Muscle of leg (tissue), 11 donors: ENCODE data around the gene WRAP73. TPM values are rescaled to one million over a fixed set of nuclear protein-coding genes. Genes with fewer than 3 reads are reported as not detected.

ENCODE experiments used
- DNase-seq: peaks from one replicate; pipeline ENCODE4 v3.0.0; 2013
- H3K27ac ChIP-seq: one replicate; pipeline ENCODE4 v1.5.1; 2013; ENCODE audit warnings: mild to moderate bottlenecking, low read length, control low read depth
- H3K27me3 ChIP-seq: one replicate; pipeline ENCODE4 v1.6.1; 2013; ENCODE audit warnings: low read length; ENCODE audit not compliant: control insufficient read depth, insufficient read depth
- H3K36me3 ChIP-seq: one replicate; pipeline ENCODE4 v1.6.1; 2013; ENCODE audit warnings: low read length; ENCODE audit not compliant: control insufficient read depth, insufficient read depth
- H3K4me1 ChIP-seq: one replicate; pipeline ENCODE4 v1.6.1; 2013; ENCODE audit warnings: low read length; ENCODE audit not compliant: control insufficient read depth, insufficient read depth
- H3K4me3 ChIP-seq: one replicate; pipeline ENCODE4 v1.5.1; 2013; ENCODE audit warnings: low read length, control low read depth
- H3K9me3 ChIP-seq: replicated peaks from 2 replicates; pipeline ENCODE4 v1.6.1; 2013; ENCODE audit warnings: low read depth, low read length; ENCODE audit not compliant: control insufficient read depth
- WGBS: methylation state at CpG from one replicate; pipeline ENCODE4 v1.1.5; 2013; ENCODE audit warnings: missing lambda C conversion rate; ENCODE audit not compliant: insufficient coverage; 5-methylcytosine and 5-hydroxymethylcytosine counted together
- polyA plus RNA-seq, 8 donors: library from polyadenylated mRNA; unstranded; fragments of 120-200 nt; gene quantifications; one replicate each; pipeline versions ENCODE4 v1.2.1 to v1.2.3, GENCODE V29; 2013; ENCODE audit warnings: inconsistent platforms in 1 of 8, low replicate concordance in 1 of 8; ENCODE audit not compliant: insufficient read length in 8 of 8, insufficient read depth in 1 of 8
- total RNA-seq: library from RNA; stranded (reverse); fragments of 120-200 nt; gene quantifications from one replicate; pipeline ENCODE4 v1.2.4, GENCODE V29; 2013

Gene WRAP73
- total and polyA plus RNA-seq, 9 donors, result 8.5 to 13.4 (median 11.6) TPM

DNA sequence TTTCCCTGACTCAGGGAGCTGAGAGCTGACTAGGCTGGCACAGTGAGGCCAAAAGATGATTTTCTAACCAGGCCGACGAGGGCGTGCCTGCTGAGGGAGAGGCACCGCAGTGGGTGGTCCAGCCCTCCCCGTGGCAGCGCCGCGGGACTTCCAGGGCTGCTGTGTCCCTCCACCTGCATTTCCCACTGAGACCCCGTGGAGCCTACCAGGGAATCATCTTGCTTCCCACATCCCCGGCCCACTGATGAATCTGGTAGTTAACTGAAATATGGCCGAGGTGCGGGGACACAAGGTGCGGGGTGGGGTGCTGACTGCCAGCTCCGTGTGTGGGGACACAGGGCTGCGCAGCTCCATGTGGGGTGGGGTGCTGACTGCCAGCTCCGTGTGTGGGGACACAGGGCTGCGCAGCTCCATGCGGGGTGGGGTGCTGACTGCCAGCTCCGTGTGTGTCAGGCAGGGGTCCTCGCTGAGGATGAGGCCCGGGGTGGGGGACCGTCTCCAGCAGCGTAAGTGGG is 10.4 kb downstream of the WRAP73 start:
- no peaks in the 10 kb centered on the region for H3K27me3 ChIP-seq

DNA sequence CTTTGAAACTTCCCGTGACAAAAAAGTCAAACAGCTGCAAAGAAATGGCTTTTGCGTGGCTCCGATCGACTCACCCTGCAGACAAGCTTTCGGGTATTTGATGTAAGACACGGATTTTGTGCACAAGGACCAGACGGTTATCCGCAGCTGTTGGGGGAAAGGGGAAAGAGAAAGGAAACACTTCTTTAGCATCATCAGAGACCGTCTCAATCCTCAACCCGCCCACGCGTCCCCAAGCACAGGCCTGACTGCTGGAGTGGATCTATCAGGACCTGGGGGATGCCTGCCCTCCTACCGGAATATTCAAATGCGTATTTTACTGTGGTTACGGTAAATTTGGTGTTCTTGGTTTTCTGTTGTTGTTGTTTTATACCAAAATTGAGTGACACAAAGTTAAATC is 11.2 kb downstream of the WRAP73 start:
- DNase-seq, result no peak
- Histone ChIP-seq H3K4me3 (no peak overlapping the region), H3K27ac (no peak overlapping the region), H3K4me1 (peaks cover 2% of the 10 kb centered on the region), H3K36me3 (peaks cover 58% of the 10 kb centered on the region), H3K9me3 (no peaks in the 10 kb centered on the region), H3K27me3 (no peaks in the 10 kb centered on the region)
- 58% methylated on average over 4 of the region's 15 CpGs for WGBS

More for the DNA sequence above, 10.4 kb downstream of the WRAP73 start:
- Histone ChIP-seq H3K4me3 (no peak overlapping the region), H3K36me3 (peaks cover 54% of the 10 kb centered on the region), H3K9me3 (no peaks in the 10 kb centered on the region), H3K27ac (no peak overlapping the region), H3K4me1 (no peaks in the 10 kb centered on the region)
- WGBS, result 88% methylated on average over 19 of the region's 23 CpGs
- DNase-seq, result no peak

DNA sequence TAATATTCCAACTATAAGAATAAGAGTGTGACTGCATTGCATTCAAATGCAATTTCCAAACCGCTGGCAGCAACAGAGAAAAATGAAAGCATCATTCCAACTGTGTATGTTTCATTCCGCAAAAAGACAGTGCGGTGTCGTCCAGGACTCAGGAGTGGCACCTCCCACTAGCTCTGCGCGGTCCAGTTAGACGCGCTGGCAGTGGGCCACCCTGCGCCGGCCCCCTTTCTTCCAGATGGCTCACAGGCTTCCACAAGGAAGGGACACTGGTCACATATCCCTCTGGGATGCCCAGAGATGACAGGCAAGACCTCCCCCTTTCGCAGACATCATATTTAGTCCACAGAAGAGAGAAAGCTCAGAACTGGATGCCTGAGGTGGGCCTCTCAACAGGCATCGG is 11.9 kb downstream of the WRAP73 start:
- WGBS, result 88% methylated on average over 12 of the region's 12 CpGs
- Histone ChIP-seq H3K27ac (no peak overlapping the region), H3K36me3 (peaks cover 59% of the 10 kb centered on the region), H3K4me3 (no peak overlapping the region), H3K4me1 (peaks cover 8% of the 10 kb centered on the region), H3K27me3 (no peaks in the 10 kb centered on the region), H3K9me3 (no peaks in the 10 kb centered on the region)
- DNase-seq, result no peak

DNA sequence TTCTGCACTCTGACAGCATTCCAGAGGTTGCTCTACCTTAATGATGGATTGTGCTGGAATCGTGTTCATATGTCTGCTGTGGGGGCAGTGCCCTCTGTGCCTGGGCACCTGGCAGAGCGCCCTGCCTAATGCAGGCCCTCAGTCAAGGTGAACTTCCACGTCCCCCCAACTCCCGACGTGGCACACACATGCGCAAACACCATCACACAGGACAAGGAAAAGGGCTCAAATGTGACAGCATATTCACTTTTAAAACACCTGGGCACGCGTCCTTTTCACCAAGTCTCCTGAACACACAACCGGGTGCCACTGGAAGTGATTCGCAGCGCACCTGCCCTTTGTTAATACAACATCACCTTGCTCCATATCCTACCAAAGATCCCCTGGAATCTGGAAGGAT is 13.4 kb downstream of the WRAP73 start:
- 97% methylated on average over 11 of the region's 11 CpGs for WGBS
- Histone ChIP-seq H3K4me3 (no peak overlapping the region), H3K27ac (no peak overlapping the region), H3K9me3 (no peaks in the 10 kb centered on the region), H3K36me3 (peaks cover 69% of the 10 kb centered on the region), H3K4me1 (peaks cover 8% of the 10 kb centered on the region), H3K27me3 (no peaks in the 10 kb centered on the region)
- no peak for DNase-seq

DNA sequence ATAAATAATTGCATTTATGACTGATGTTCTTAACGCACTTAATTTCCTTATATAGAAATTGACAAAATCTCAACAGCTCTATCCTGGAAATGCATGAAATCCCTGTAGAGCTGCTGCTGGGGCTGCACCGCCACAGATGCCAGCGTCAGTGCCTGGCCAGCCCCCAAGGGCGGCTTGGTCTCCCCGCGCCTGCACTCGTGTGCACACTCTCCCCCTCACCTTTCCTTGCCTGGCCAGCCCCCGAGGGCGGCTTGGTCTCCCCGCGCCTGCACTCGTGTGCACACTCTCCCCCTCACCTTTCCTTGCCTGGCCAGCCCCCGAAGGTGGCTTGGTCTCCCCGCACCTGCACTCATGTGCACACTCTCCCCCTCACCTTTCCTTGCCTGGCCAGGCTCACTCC is 13.8 kb downstream of the WRAP73 start:
- Histone ChIP-seq H3K4me1 (peaks cover 8% of the 10 kb centered on the region), H3K4me3 (no peak overlapping the region), H3K36me3 (peaks cover 69% of the 10 kb centered on the region), H3K27ac (no peak overlapping the region), H3K27me3 (no peaks in the 10 kb centered on the region), H3K9me3 (no peaks in the 10 kb centered on the region)
- DNase-seq, result no peak
- 93% methylated on average over 11 of the region's 14 CpGs for WGBS

DNA sequence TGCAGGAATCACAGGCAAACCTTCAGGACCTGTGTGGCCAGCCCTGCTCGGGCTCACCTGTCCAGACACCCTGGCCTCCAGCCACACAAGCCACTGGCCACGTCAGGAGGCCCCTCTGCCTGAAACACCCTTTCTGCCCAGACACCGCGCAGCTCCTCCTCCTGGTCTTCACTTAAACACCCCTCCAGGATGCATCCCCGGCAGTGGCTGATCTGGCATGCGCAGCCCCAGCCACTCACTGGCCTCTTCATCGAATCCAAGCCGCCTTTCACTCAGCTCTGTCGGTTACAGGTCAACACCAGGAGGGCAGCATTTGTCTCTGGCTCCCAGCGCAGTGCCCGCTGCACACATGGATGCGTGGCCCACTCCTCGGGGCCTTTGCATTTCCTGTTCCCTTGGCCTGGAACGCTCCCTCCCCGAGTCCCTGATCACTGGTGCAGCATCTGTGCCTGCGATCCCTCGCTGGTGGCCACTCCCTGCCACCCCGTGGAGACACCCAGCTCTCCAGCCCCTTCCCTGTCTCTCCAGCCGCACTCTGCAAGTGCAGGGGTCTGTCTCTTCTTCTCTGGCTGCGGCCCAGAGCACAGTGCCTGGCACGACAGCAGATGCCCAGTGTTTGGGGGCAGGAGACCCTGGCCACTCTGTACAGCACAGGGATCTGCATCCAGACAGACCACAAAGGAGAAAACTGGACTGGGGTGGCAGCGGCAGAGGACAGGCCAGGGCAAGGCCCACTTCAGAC is 15.7 kb downstream of the WRAP73 start:
- Histone ChIP-seq H3K36me3 (peaks cover 84% of the 10 kb centered on the region), H3K27me3 (no peaks in the 10 kb centered on the region), H3K4me3 (no peak overlapping the region), H3K9me3 (no peaks in the 10 kb centered on the region), H3K4me1 (peaks cover 8% of the 10 kb centered on the region), H3K27ac (no peak overlapping the region)
- WGBS, result 92% methylated on average over 22 of the region's 22 CpGs
- no peak for DNase-seq

DNA sequence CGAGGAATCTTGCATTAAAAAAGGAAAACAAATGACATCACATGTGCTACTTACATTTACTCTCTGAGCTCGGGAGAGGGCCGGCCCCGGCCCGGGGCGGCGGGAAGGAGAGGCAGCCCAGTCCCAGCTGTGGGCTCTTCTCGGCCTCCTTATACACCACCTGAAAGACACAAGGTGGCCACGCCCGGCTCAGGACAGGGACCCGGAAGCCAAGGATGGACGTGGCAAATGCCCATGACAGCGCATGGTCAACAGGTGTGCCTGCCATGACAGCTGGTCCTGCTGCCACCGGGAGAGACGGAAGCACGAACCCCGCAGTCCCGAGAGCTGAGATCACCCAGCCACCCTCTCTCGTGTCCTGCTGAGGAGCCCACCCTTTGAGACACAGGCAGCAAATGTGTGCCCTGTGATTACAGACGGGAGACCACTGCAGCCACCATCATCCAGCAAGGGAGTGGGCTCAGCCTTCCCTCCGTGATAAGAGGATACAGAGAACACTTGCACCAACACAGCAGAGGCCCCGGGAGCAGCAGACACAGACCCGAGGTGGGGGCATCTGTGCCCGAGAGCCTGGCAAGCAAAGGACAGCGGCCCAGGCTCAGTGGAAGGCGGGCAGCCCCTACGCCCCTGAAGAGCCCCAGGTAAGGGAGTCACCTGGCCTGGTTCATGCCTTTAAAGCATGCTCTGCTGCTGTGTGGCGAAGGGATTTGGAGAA is 16.4 kb downstream of the WRAP73 start:
- H3K9me3 ChIP-seq, result no peaks in the 10 kb centered on the region
- peaks cover 8% of the 10 kb centered on the region for H3K4me1 ChIP-seq
- no peak overlapping the region for H3K4me3 ChIP-seq
- 87% methylated on average over 27 of the region's 28 CpGs for WGBS
- DNase-seq, result no peak
- no peak overlapping the region for H3K27ac ChIP-seq
- H3K36me3 ChIP-seq, result peaks cover 87% of the 10 kb centered on the region
- H3K27me3 ChIP-seq, result no peaks in the 10 kb centered on the region

DNA sequence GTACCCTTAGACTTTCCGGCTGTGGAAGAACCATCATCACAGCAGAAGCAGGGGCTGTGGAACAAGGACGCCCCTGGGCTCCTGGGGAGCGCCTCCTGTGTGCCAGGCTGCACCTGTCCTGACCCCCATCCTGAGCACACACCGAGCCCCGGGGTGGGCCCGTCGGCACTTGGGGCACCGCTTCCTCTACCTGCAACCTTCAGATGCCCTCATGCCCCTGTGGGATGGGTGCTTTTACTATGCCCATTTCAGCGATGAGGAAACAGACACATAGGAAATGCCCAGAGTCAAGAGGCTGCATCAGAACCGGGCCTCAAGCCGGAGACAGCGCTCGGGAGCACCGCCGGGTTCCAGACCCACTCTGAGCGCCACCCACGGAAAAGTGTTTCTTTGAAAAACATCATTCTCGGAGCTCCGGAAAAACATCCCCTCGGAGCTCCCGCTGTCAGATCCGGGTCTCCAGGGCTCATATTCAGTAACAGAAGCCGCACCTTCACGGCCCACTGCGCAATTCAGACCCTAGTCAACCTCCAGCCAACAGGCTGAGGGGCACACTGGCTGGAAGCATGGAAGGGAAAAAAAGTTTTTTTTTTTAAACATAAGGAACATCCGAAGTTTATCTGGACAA is 17.1 kb downstream of the WRAP73 start:
- WGBS, result 93% methylated on average over 22 of the region's 26 CpGs
- no peaks in the 10 kb centered on the region for H3K9me3 ChIP-seq
- H3K4me3 ChIP-seq, result no peak overlapping the region
- H3K4me1 ChIP-seq, result peaks cover 8% of the 10 kb centered on the region
- H3K27ac ChIP-seq, result no peak overlapping the region
- H3K27me3 ChIP-seq, result no peaks in the 10 kb centered on the region
- no peak for DNase-seq
- H3K36me3 ChIP-seq, result peaks cover 87% of the 10 kb centered on the region

DNA sequence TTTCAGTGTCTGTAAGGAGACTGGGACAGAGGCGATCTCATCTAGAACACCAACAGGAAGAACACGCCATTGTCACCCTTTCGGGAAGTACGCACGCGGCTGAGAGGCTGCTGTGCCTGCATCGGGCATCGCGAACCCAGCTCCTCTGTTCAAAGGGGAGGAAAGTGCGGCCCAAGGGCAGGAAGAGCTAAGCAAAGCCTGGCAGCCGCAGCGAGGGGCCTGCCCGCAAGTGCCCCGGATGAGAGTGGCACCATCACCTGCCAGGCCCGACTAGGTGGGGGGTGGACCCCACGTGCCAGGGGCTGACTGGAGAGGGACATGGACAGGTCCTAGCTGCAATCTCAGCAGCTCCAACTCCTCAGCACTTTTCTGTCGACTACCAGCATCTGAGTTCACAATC is 17.6 kb downstream of the WRAP73 start:
- Histone ChIP-seq H3K36me3 (peaks cover 88% of the 10 kb centered on the region), H3K4me1 (peaks cover 8% of the 10 kb centered on the region), H3K27me3 (no peaks in the 10 kb centered on the region), H3K27ac (no peak overlapping the region), H3K4me3 (no peak overlapping the region), H3K9me3 (no peaks in the 10 kb centered on the region)
- WGBS, result 94% methylated on average over 17 of the region's 17 CpGs
- DNase-seq, result no peak
